Esophagus muscularis mucosa (tissue), 4 donors: ENCODE measurements around the gene B4GALT4. TPM values are rescaled to one million over a fixed set of nuclear protein-coding genes. Genes with fewer than 3 reads are reported as not detected.
"Not testable (repeated sequence)": the region's sequence is repeated elsewhere in the genome, so short reads cannot be mapped to it uniquely, and the experiment has no call there.

Source experiments
- DNase-seq: peaks from one replicate; pipeline ENCODE4 v3.0.0-alpha.2; 2017; ENCODE audit errors: extremely low spot score
- H3K27ac ChIP-seq, 4 donors: fragments of 200-600 bp; sonication (generic); replicated peaks in 1 of 4; 1 replicate in 3 of 4; 2 replicates in 1 of 4; pipeline ENCODE4 v1.5.1; 2016 to 2019; ENCODE audit warnings: mild to moderate bottlenecking in 1 of 4
- H3K27me3 ChIP-seq, 4 donors: fragments of 200-600 bp; sonication (generic); one replicate each; pipeline versions ENCODE4 v1.5.1 to v1.6.0; 2016 to 2019
- H3K36me3 ChIP-seq, 4 donors: fragments of 200-600 bp; sonication (generic); one replicate each; pipeline ENCODE4 v1.5.1; 2016 to 2019
- H3K4me1 ChIP-seq, 4 donors: fragments of 200-600 bp; sonication (generic); one replicate each; pipeline ENCODE4 v1.5.1; 2016 to 2019
- H3K4me3 ChIP-seq, 4 donors: fragments of 200-600 bp; sonication (generic); 1 replicate in 2 of 4; 2 replicates in 2 of 4; pipeline ENCODE4 v1.5.1; 2016 to 2019; ENCODE audit warnings: mild to moderate bottlenecking in 4 of 4, moderate library complexity in 1 of 4
- H3K9me3 ChIP-seq, 4 donors: fragments of 200-600 bp; sonication (generic); 1 replicate in 3 of 4; 2 replicates in 1 of 4; pipeline ENCODE4 v1.5.1; 2016 to 2019
- CTCF ChIP-seq, 3 experiments: fragments of 200-600 bp in 2 of 3; fragments of 450-650 bp in 1 of 3; sonication (generic) in 2 of 3; IDR thresholded peaks; one replicate each; pipeline ENCODE4 v1.5.1; 2017 to 2019; ENCODE audit warnings: antibody characterized with exemption in 3 of 3, mild to moderate bottlenecking in 2 of 3, moderate library complexity in 1 of 3
- EP300 ChIP-seq: sonication (generic); formaldehyde crosslinking; IDR thresholded peaks from one replicate; pipeline ENCODE4 v1.6.1; 2017; ENCODE audit warnings: antibody characterized with exemption
- POLR2A ChIP-seq: fragments of 450-650 bp; IDR thresholded peaks from one replicate; pipeline ENCODE4 v1.6.1; 2017; ENCODE audit warnings: antibody characterized with exemption, moderate library complexity, mild to moderate bottlenecking, low read depth
- POLR2AphosphoS5 ChIP-seq, 2 donors: sonication (generic); formaldehyde crosslinking; IDR thresholded peaks; one replicate each; pipeline ENCODE4 v1.6.1; 2017; ENCODE audit warnings: antibody characterized with exemption in 2 of 2
- WGBS: methylation state at CpG from one replicate; pipeline ENCODE4 v1.1.5; 2018; 5-methylcytosine and 5-hydroxymethylcytosine counted together
- intact Hi-C: fragments of 100-400 bp; cut with DNase I; formaldehyde crosslinking; loops from one replicate; pipeline ENCODE4 v1.15.1; 2023
- total RNA-seq, 4 donors: library from RNA; depleted of rRNA; stranded (reverse); fragments of >200 nt; gene quantifications; one replicate each; pipeline versions ENCODE4 v1.1.0 to v1.2.1, GENCODE V29; 2016

The B4GALT4 gene
- total RNA-seq, 4 donors from 2014 or later: 13.3 to 15.4 (median 14.0) TPM

- Histone ChIP-seq H3K27me3 (no peaks in the 10 kb centered on the region), H3K27ac (no peak overlapping the region), H3K4me1 (peaks cover 0 to 14% (median 8%) of the 10 kb centered on the region in 4 donors), H3K4me3 (no peak overlapping the region), H3K36me3 (no peaks in the 10 kb centered on the region), H3K9me3 (no peaks in the 10 kb centered on the region)
- no peak for DNase-seq
- no peak for TF ChIP-seq EP300
- TF ChIP-seq POLR2A: no peak
- no peak for TF ChIP-seq POLR2AphosphoS5 (IDR thresholded peaks at IDR 0.05)
- TF ChIP-seq CTCF (IDR thresholded peaks at IDR 0.05): no peak
- 93% methylated on average over 8 of the region's 8 CpGs for WGBS
- intact Hi-C loops: no loop called here
Observed at GRCh38 chr3:119257654-119258410, 17.2 kb upstream of the B4GALT4 start.

GRCh38 chr3:119257111-119257510 lies 16.4 kb upstream of the B4GALT4 start:
- TF ChIP-seq EP300 (no peak), POLR2AphosphoS5 (IDR thresholded peaks at IDR 0.05) (no peak), CTCF (IDR thresholded peaks at IDR 0.05) (no peak)
- Histone ChIP-seq H3K36me3 (no peaks in the 10 kb centered on the region), H3K4me3 (no peak overlapping the region), H3K4me1 (peaks cover 0 to 14% (median 8%) of the 10 kb centered on the region in 4 donors), H3K9me3 (no peaks in the 10 kb centered on the region), H3K27ac (no peak overlapping the region), H3K27me3 (no peaks in the 10 kb centered on the region)
- DNase-seq: no peak
- intact Hi-C loops: no loop called here
- WGBS: 100% methylated on average over 2 of the region's 2 CpGs

GRCh38 chr3:119255214-119255613 lies 14.5 kb upstream of the B4GALT4 start:
- H3K9me3 ChIP-seq: no peaks in the 10 kb centered on the region
- TF ChIP-seq POLR2A: no peak
- no peak for TF ChIP-seq EP300
- TF ChIP-seq CTCF (IDR thresholded peaks at IDR 0.05): no peak
- H3K4me3 ChIP-seq: no peak overlapping the region
- intact Hi-C loops: no loop called here
- no peak for DNase-seq
- WGBS: 87% methylated on average over 2 of the region's 2 CpGs
- no peaks in the 10 kb centered on the region for H3K36me3 ChIP-seq
- H3K27me3 ChIP-seq: no peaks in the 10 kb centered on the region
- peaks cover 0 to 14% (median 8%) of the 10 kb centered on the region in 4 donors for H3K4me1 ChIP-seq
- H3K27ac ChIP-seq: no peak overlapping the region

- H3K9me3 ChIP-seq: peaks cover 0 to 10% (median 3%) of the 10 kb centered on the region in 4 donors
- no peaks in the 10 kb centered on the region for H3K27me3 ChIP-seq
- no peak for DNase-seq
- intact Hi-C loops: loop anchor here (10.0 kb wide), 1 partner anchor 361 kb away; no protein-coding TSS in a partner anchor
- H3K4me3 ChIP-seq: no peak overlapping the region
- peaks cover 8 to 10% (median 9%) of the 10 kb centered on the region in 4 donors for H3K4me1 ChIP-seq
- no peak overlapping the region for H3K27ac ChIP-seq
- no peak for TF ChIP-seq EP300
- TF ChIP-seq CTCF (IDR thresholded peaks at IDR 0.05): no peak
- no peak for TF ChIP-seq POLR2AphosphoS5 (IDR thresholded peaks at IDR 0.05)
- TF ChIP-seq POLR2A: no peak
- no peaks in the 10 kb centered on the region for H3K36me3 ChIP-seq
- WGBS: 79% methylated on average over 2 of the region's 2 CpGs
Observed at GRCh38 chr3:119245778-119246177, 5.1 kb upstream of the B4GALT4 start.

GRCh38 chr3:119243712-119244111 lies 3.0 kb upstream of the B4GALT4 start:
- TF ChIP-seq POLR2AphosphoS5 (IDR thresholded peaks at IDR 0.05) (no peak), EP300 (no peak), CTCF (IDR thresholded peaks at IDR 0.05) (no peak), POLR2A (no peak)
- intact Hi-C loops: loop anchor here (10.0 kb wide), 1 partner anchor 359 kb away; no protein-coding TSS in a partner anchor
- Histone ChIP-seq H3K36me3 (no peaks in the 10 kb centered on the region), H3K4me3 (no peak overlapping the region), H3K27me3 (no peaks in the 10 kb centered on the region), H3K9me3 (peaks cover 0 to 10% (median 3%) of the 10 kb centered on the region in 4 donors), H3K4me1 (peaks cover 16 to 26% (median 24%) of the 10 kb centered on the region in 4 donors), H3K27ac (no peak overlapping the region)
- no peak for DNase-seq

- intact Hi-C loops: loop anchor here (10.0 kb wide), 1 partner anchor 358 kb away; no protein-coding TSS in a partner anchor
- DNase-seq, H3K27ac ChIP-seq, H3K4me3 ChIP-seq, H3K9me3 ChIP-seq, H3K27me3 ChIP-seq, H3K36me3 ChIP-seq: not testable (repeated sequence)
- WGBS: 89% methylated on average over 7 of the region's 7 CpGs
- peaks cover 19 to 29% (median 27%) of the 10 kb centered on the region in 4 donors for H3K4me1 ChIP-seq
Observed at GRCh38 chr3:119243058-119243529, 2.4 kb upstream of the B4GALT4 start.
